GM18870 (cell line): ENCODE results near the gene SCAMP4.
"Not testable (repeated sequence)": the region's sequence is repeated elsewhere in the genome, so short reads cannot be mapped to it uniquely, and the experiment has no call there.

Experiments used
- ATAC-seq: cut with Tn5 transposase; IDR thresholded peaks from one replicate; pipeline ENCODE4 v1.9.1; 2021; ENCODE audit warnings: moderate library complexity; ENCODE audit not compliant: unreplicated experiment

SCAMP4 gene

DNA sequence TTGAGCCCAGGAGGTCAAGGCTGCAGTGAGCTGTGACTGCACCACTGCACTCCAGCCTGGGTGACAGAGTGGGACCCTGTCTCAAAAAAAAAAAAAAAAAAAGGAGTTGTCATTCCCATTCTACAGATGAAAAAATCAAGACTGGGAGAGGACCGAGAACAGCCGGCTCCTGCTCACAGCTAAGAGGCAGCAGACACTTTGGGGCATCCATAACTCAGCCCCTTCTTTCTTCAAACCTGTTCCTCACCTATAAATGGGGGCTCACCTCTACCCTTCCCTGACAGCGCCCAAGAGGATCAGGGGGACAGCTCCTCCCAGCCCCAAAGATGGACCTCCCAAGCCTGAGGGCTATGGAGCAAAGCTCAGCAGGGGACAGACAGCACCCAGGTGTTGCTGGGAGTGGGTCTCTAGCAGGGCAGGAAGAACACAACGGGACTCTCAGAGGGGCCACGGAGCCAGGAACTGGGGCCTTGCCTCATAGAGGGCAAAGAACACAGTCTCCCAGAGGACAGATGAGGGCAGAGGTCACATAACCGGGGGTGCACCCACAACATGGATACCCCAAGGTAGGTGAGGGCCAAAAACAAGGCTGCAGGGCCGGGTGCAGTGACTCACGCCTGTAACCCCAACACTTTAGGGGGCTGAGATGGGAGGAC, 38.4 kb upstream of the SCAMP4 start:
- no peak for ATAC-seq

GRCh38 chr19:1867349-1867724, 37.9 kb upstream of the SCAMP4 start:
- no peak for ATAC-seq

GRCh38 chr19:1868971-1869370, 36.2 kb upstream of the SCAMP4 start:
- ATAC-seq: no peak

DNA sequence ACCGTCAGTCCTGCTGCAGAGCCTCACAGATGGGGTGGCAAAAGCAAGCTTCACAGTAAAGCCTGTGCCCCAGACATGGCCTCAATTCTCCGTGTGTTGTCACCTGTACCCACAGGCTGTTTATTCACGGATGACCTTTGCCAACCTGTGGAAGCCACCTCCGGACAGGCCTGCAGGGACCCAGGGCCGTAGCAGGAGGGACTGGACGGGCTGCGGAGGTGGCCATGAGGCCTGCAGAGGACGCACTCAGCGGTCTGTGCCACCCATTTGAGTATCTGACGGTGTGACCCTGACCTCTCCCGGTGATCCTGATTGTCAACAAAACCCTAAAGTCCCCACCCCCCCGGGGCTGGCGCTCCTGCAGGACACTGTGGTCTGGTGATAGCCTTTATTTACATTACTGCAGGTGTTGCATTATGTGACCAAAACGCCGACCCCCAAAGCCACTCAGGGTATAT, 34.0 kb upstream of the SCAMP4 start:
- ATAC-seq: no peak

DNA sequence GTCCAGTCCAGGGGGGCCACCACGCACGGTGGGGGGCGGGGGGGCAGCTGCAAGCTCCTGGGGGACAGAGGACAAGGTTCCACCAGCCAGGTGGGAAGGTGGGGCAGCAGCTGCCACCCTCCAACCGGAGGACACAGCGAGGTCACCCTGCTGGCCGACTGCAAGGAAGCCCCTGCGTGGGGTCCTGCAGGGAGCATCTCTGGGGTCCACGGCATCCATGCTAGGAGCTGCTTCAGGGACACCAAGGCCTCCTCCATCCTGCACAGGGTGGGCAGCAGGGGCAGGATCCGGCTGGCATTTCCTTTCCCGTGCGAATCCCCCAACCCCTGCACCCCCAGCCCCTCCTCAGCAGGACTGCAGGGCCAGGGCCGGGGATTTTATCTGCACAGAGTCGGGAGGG, 33.6 kb upstream of the SCAMP4 start:
- ATAC-seq: no peak

- ATAC-seq: no peak
Observed at GRCh38 chr19:1872807-1873523, 32.2 kb upstream of the SCAMP4 start.

DNA sequence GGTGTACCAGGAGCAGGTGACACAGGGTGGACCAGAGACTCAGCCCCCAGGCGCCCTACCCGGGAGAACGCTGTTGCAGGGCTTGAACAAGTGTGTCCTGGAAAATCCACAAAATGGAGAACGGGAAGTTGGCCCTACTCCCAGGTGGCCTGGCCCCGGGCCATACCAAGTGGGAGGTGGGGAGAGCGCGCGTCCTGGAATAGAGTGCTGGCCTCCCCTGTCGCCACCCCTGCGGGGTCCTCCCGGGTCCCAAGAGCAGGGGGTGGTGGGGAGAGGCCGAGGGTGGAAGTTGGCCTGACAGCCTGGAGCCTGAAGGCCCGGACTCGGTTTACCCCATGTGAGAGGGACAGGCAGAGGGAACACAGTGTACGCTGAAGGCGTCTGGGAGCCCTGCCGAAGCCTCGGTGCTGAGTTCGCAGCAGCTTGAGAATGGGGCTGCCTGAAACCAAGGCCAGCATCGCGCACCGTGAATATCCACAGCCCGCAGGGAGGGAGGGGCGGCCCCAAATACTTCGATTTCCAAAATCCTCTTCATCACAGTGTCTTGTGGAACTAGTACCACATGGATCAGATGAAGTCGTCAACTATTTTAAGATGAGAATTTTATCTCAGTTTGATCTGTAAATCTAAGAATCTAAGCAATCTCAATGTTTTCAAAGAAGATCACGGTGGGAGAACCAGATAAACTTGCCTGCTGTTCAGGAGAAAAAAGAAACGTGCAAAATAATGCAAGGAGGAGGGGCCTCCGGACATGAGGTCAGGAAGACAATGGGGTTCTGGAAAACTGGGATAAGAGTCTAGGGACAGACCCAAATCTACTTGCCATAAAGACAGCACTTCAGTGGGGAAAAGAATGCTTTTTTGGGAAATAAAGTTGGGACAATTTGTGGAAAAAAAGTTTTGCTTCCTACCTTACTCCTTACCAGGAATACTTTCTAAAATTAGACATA, 31.4 kb upstream of the SCAMP4 start:
- ATAC-seq: no peak

GRCh38 chr19:1874554-1875185, 30.5 kb upstream of the SCAMP4 start:
- no peak for ATAC-seq

DNA sequence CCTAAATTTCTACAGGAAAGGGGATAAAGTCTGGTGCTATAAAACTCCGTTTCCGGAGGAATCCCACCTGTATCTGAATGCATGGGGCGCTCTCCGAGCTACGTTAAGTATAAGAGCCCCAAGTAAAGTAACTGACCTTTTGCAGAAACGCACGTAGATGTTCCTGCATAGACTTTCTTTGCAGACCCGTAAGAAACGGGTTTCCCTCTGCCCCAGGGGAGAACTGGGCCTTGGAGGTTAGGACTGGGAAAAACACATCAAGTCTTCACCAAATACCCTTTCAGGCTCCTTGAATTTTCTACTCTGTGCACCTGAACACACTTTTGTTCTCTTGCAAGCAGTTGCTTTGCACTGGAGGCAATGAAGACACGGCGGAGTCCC, 29.9 kb upstream of the SCAMP4 start:
- not testable (repeated sequence) for ATAC-seq

DNA sequence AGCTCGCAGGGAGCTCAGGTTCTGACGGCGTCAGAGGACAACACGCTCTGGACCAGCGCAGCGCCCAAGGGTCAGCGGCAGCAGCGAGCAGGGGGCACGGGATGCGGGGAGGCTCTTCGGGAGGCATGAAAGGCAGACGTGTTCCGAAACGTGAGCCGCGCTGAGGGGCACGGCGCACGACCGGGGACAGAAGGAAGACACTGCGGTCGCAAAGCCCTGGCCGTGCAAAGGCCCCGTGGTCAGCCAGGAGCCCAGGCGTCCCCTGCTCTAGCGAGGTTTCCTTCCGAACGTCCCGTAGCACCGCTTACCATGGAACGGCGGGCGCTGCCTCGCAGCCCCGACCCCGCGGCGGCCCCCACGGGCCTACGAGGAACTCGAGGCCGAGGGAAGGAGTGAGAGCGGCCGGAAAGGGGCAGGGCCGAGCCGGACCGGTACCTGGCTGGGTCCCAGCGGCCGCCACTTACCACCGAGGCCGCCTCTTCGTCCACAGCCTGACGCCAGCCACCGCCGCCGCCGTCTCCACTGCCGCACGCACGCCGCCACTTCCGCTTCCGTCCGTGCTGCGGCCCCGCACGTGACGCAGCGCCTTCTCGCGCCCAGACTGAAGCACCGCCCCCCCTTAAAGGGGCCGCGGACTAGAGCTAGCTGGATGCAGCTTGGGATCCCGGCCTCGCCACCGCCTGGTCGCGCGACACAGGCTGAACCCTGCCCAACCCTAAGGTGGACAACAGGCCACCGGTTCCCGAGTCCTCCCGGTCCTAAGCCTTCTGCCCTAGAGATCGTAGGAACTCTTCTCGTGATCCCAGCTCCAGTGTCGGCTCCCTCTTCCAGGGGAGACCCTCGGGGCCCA, 29.3 kb upstream of the SCAMP4 start:
- ATAC-seq: peak; percentile 65

GRCh38 chr19:1876496-1877279, 28.5 kb upstream of the SCAMP4 start:
- not testable (repeated sequence) for ATAC-seq

DNA sequence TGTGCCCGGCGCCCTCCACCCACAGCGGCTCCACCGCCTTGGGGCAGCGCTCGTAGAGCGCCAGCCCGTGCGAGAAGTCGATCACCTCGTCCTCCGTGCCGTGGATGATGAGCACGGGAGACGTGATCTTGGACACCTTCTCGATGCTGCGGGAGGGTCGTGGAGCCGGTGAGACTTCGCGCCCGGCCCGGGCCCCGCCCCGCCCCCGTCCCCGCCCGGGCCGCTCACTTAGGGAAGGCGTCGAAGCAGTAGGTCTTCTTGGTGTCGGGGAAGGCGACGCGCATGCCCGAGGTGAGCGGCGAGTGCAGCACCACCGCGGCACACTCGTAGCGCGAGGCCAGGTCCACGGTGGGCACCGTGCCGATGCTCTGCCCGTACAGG, 27.9 kb upstream of the SCAMP4 start:
- not testable (repeated sequence) for ATAC-seq

- not testable (repeated sequence) for ATAC-seq
Observed at GRCh38 chr19:1878583-1878982, 26.6 kb upstream of the SCAMP4 start.

- ATAC-seq: not testable (repeated sequence)
Observed at GRCh38 chr19:1879982-1880381, 25.2 kb upstream of the SCAMP4 start.

- no peak for ATAC-seq
Observed at GRCh38 chr19:1880611-1881392, 24.4 kb upstream of the SCAMP4 start.

- not testable (repeated sequence) for ATAC-seq
Observed at GRCh38 chr19:1881393-1882088, 23.7 kb upstream of the SCAMP4 start.

DNA sequence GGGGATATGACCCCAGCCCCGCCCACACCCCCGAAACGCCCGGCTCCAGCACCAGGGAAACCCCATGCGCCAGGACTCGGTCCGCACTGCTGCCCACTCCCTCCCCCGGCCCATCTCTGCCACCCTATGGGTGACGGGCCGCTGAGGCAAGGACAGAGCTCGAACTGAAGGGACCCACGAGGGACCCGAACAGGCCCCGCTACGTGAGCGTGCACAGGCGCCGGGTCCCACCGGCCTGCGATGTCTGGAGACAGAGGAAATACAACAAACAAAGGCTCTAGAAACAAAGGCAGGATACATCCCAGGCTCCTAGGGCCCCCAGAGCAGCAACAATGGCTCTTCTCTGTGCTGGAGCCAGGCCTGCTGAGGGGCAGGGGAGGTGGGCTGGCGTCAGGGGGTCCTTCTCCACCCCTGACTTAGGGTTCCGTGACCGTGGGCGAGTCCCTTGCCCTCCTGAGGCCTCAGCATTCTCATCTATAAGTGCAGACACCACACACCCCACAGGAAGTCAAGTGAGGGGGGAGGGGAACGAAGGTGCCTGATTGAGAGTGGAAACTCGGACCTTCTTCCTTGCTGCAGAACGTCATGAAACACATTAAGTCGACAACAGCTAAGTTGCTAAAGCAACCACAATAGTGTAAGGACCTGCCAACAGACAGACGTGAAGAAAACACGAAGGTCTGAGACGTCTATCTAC, 23.0 kb upstream of the SCAMP4 start:
- ATAC-seq: no peak
